Brain microvascular endothelial cell (primary cell): ENCODE results near the gene PRAMEF10.
"Not testable (repeated sequence)": the region's sequence is repeated elsewhere in the genome, so short reads cannot be mapped to it uniquely, and the experiment has no call there.

ENCODE experiments used
- DNase-seq: peaks from one replicate; pipeline ENCODE4 v3.0.0-alpha.2; 2020
- H3K27ac ChIP-seq: fragments of 250-450 bp; sonication (Bioruptor Pico); 2 replicates; pipeline ENCODE4 v1.5.1; 2020; ENCODE audit warnings: mild to moderate bottlenecking, moderate library complexity
- H3K27me3 ChIP-seq: fragments of 250-450 bp; sonication (Bioruptor Pico); replicated peaks from 2 replicates; pipeline ENCODE4 v1.5.1; 2020; ENCODE audit warnings: mild to moderate bottlenecking
- H3K36me3 ChIP-seq: fragments of 250-450 bp; sonication (Bioruptor Pico); replicated peaks from 2 replicates; pipeline ENCODE4 v1.5.1; 2020; ENCODE audit warnings: mild to moderate bottlenecking
- H3K4me3 ChIP-seq: 2 replicates; pipeline ENCODE4 v1.5.1; 2011; ENCODE audit warnings: low read depth, mild to moderate bottlenecking, control low read depth, low read length, moderate library complexity
- in situ Hi-C: cut with HindIII; loops from 2 replicates; pipeline ENCODE4 v1.10.0; 2017; ENCODE audit warnings: low sequenced_read_pairs, low pct_ligation_motif_present
- TF ChIP-seq, protein P1 (sequence below): IDR thresholded peaks from 2 replicates; pipeline ENCODE4 v1.5.1; 2011; ENCODE audit warnings: low read depth, mild to moderate bottlenecking, moderate library complexity, low read length, control low read depth, inconsistent platforms; ENCODE audit errors: missing control alignments

The PRAMEF10 gene

DNA sequence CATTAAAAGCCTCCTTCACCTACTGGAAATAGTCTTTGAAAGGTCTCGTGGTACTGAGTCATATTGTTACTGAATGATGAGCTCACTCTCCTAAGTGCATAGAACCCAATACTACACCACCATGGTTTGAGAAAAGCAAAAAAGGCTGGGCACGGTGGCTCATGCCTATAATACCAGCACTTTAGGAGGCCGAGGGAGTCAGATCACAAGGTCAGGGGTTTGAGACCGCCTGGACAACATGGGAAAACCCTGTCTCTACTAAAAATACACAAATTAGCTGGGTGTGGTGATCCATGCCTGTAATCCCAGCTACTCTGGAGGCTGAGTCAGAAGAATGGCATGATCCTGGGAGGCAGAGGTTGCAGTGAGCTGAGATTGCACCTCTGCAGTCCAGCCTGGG lies 46.3 kb downstream of the PRAMEF10 start:
- DNase-seq, result no peak
- in situ Hi-C loops, result no loop called here
- Histone ChIP-seq H3K36me3 (no peaks in the 10 kb centered on the region), H3K4me3 (no peak overlapping the region), H3K27ac (no peak overlapping the region), H3K27me3 (no peaks in the 10 kb centered on the region)
- TF ChIP-seq, protein P1, sequence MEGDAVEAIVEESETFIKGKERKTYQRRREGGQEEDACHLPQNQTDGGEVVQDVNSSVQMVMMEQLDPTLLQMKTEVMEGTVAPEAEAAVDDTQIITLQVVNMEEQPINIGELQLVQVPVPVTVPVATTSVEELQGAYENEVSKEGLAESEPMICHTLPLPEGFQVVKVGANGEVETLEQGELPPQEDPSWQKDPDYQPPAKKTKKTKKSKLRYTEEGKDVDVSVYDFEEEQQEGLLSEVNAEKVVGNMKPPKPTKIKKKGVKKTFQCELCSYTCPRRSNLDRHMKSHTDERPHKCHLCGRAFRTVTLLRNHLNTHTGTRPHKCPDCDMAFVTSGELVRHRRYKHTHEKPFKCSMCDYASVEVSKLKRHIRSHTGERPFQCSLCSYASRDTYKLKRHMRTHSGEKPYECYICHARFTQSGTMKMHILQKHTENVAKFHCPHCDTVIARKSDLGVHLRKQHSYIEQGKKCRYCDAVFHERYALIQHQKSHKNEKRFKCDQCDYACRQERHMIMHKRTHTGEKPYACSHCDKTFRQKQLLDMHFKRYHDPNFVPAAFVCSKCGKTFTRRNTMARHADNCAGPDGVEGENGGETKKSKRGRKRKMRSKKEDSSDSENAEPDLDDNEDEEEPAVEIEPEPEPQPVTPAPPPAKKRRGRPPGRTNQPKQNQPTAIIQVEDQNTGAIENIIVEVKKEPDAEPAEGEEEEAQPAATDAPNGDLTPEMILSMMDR, result no peak

DNA sequence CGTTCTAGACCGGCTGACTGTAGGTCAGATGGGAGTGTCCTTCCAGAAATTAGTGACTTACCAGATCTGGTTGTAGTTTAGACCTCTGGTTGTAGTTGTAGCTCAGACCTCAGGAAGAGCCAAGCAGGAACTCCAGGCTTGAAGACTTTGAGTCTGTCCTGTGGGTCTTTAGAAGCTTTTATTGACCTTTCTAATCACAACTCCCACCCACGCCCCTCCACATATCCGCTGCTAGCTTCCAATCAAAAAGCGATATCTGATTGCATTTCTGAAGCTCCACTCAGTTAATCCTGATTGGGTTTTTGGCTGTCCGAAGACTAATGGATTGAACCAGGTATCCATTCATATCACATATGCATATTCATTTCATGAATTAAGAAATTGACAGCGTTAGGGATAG lies 49.5 kb downstream of the PRAMEF10 start, which contains the start of gene HNRNPCL1:
Gene HNRNPCL1 (minus strand): TSS at position 101 of the 400 bp plus-strand sequence. CDS start 431 bp downstream, outside the sequence.
- DNase-seq, H3K4me3 ChIP-seq, in situ Hi-C loops: not testable (repeated sequence)

More for the DNA sequence above, 49.5 kb downstream of the PRAMEF10 start, which contains the start of gene HNRNPCL1:
- not testable (repeated sequence) for H3K27ac ChIP-seq, H3K27me3 ChIP-seq, H3K36me3 ChIP-seq
